Activated gamma-delta T cell treated with Interleukin-2 at 50 U/mL for 16 hours (primary cell): ENCODE results near the gene CBX5.

ENCODE experiments used
- DNase-seq: peaks from one replicate; pipeline ENCODE4 v3.0.0-alpha.2; 2020

Gene CBX5

DNA sequence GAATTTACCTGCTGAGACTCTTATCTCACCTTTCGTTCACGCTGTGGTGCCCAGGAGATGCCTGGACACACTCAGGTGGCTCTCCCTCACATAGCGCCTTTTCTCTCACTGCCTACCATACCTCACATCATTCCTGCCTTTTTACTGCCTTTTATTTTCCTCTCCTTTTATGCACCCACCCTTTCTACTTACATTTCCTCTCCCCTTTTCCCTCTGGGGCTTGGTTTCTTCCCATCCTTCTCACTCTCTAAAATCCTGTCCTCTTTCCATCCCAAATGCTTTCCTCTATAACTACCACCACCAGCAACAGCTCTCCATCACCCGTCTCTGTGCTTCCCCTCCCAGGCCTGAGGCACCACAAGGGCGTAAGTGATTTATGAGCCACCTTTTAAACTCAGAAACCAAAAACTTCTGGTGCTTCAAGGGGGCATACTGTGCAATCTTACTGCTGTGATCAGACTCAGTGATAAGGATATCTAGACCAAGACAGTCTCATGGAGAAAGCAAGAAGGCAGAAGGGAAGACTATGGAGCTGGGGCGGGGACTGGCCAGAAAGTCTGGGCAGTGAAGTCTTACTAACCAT is 58.4 kb downstream of the CBX5 start:
- no peak for DNase-seq

DNA sequence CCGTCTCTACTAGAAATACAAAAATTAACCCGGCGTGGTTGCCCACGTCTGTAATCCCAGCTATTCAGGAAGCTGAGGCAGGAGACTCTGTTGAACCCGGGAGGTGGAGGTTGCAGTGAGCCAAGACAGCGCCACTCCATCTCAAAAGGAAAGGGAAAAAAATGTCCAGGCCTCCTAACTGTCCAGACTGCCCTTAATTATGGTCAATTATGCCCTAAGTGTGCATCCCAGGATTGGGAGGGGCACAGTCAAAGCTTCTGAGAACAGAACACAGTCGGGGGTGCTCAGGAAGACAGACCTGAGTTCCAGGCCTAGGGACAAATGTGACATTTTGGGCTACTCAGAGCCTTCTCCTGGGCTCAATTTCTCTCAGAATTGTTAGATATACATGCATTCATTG is 59.4 kb downstream of the CBX5 start:
- no peak for DNase-seq

- DNase-seq: peak; percentile 57
These were observed 59.8 kb downstream of the CBX5 start for GRCh38 chr12:54220092-54220557.

DNA sequence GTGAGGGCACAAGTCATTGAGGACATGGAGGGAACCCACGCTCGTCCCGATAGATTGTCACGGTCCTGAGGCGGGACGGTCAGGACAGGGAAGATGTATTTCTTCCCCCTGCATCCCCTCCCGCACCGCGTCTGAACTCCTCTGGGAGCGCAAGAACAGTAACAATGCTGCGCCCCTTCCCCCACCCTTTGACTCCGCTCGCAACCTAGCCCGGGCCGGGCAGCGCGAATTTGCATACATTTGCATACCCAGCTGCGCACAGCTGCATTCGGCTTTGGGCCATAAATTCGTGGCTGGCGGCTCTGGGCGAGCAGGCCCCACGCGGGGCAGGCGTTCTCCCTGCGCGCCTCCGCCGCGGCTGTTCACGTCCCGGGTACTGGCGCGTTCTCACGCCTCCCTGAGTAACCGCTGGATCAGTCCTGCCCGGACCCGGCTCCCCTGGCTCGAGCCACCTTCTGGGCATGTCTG is 62.1 kb downstream of the CBX5 start:
- no peak for DNase-seq

- DNase-seq: peak; percentile 81
These were observed 62.9 kb downstream of the CBX5 start for GRCh38 chr12:54216797-54217661.

- peak; percentile 28 for DNase-seq
These were observed 63.7 kb downstream of the CBX5 start for GRCh38 chr12:54215989-54216796.

DNA sequence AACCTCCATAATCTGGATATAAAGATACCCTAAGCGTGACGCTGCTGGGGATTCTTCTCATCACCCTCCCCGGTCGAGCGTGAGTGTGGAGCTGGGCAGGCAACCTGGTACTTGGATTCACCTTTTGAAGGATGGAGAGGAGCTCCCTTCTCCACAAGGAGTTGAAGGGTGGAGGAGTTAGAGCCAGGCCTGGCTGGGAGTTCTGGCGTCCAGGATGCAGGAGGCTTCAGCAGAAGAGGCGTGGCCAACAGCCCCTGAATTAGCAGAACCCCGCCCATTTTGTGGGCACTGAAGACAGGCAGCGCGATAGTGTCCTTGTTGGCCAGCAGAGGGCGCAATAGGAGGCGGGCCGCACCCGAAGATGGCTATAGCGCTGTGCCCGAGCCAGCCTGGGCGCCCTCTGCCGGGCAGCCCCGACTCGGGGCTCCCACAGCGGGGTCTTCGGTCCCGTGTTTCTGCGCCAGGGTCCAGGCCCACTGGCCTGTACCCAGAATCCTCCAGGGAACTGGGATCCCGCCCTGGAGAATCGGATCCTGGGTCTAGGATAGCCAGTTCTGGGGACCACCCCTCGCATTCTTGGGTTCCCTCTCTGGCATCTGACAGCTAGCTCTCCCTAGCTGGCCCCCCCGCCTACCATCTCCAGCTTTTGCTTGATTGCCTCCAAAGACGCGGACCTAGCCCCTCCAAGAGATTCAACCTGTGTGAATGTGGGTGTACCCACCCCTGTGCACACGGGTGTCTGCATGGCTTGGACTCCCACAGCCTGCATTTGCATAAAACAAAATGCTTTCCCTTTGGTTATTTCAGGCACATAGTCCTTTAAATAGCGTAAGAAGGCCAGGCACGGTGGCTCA is 65.1 kb downstream of the CBX5 start:
- DNase-seq: peak; percentile 91

DNA sequence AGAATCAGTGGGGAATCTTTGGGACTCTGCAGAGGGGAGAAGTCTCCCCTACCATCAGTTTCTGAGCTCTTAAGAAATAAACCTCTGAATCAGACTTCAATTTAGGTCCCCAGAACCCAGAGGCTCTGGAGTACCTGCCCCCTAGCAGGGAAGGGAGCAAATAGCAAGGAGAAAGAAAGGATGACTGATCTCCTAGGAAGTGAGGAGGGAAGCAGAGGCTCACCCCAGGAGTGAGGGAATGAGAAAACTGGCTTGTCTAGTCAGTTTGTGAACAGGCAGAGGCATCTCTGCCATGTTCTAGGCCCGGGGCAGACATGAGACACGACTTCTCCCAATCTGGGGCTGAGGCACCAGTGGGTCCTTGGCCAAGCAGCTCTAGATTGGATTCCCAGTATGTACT is 66.8 kb downstream of the CBX5 start:
- no peak for DNase-seq

GRCh38 chr12:54211920-54212319 is 68.0 kb downstream of the CBX5 start:
- DNase-seq: no peak

DNA sequence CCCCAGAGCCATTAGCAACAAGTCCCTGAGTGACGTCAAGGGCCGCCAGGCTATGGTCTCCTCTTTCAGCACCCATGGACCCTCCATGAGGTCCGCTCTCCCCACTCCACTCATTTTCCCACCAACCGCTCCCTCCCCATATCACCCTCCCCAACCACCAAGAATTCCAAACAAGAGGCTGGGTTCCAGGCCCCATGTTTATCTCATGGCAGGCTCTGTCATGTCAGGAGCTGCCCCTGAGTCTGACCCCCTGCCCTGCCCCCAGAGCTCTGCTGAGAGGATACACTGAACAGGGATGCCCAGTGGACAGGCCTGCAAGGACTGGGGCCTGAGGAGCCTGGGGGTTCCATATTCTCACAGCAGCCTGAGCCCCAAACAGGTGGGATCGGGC is 69.5 kb downstream of the CBX5 start:
- no peak for DNase-seq

GRCh38 chr12:54208591-54208990 is 71.3 kb downstream of the CBX5 start:
- DNase-seq: no peak

DNA sequence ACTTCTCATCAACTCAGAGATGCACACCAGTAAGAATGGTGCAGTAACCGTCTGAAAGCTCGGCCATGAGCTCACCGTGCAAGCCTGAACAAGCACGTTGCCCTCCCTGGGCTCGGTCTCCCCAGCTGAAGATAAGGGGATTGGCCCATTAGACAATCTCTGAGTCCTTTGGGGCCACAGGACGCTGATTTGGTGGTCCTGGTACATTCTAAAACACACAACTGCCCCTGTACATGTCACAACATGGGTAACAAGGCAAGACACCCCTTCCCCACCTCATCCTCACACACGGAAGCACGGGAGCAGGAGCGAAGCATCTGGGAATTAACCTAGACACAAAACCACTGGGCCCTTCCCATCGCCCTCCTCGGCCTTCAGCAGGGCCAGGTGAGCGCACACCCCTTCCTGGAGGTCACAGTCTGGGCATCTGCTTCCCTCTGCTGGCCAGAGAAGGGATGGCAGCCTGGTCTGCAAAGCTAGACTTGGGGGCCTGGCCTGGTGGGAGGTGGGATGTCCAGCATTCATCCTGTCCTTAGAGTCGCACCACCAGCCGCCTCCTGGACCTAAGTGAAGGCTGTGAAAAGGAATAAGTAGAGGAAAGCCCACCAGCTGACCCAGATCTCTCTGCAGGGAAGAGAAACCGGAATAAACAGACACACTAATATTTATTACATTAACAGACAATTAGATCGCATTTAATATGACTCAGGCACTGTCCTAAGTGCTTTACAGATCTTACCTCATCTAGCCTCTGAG is 72.2 kb downstream of the CBX5 start:
- DNase-seq: peak; percentile 80

DNA sequence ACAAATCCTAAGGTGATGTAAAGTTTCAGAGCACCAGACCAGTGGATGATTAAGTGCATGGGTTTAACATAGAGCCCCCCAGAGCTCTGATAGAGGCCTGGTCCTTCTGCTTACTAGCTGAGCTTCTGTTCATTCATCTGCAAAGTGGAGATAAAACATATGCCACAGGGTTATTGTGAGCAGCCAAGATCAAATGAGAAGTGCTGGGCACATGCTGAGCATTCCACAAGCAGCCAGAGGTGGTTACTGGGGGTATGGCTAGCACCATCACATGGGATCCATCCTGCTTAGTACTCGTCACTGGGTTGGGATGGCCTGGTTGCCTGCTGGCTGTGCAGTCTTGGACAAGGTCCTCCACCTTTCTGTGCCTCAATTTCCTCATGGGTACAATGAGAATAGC is 73.1 kb downstream of the CBX5 start:
- no peak for DNase-seq

- no peak for DNase-seq
These were observed 75.6 kb downstream of the CBX5 start for GRCh38 chr12:54204316-54204715.

DNA sequence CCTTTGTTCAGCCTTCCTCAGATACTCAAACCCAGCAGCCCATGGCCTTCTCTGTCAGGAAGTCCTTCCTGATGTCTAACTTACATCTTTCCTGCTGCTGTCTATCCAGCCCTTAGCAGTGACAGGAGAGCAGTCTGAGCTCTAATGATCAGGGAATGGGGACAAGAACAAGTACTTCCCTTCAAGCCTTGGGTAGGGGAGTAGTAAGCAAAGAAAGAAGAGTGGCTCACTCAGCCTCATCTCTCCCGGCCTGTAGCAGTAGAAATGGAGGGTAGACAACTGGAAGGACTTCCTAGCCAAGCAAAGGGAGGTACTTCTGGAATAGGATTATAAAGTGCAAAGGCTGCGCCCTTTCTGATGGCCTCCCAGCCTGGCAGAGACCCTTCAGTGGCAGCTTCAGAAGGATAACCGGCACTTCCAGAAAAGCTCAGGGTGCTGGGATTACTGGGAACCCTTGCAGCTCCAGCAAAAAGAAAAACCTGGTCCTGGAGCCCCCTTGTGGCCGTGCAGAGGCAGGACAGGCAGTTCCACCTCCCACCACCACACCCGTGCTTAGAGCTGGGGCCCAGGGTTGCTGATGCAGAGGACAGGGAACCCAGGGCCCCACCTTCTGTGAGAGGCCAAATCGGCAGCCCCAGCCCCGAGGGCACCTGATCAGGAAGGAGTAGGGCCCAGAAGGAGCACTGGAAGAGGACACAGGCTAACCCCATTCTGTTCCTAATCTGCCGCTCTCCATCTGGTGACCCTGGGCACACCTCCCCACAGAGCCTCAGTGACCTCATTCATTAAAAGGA is 78.7 kb downstream of the CBX5 start:
- DNase-seq: peak; percentile 60

GRCh38 chr12:54200412-54200811 is 79.5 kb downstream of the CBX5 start:
- no peak for DNase-seq

GRCh38 chr12:54199917-54200316 is 80.0 kb downstream of the CBX5 start:
- no peak for DNase-seq

GRCh38 chr12:54199034-54199433 is 80.9 kb downstream of the CBX5 start:
- no peak for DNase-seq

GRCh38 chr12:54197431-54197909 is 82.5 kb downstream of the CBX5 start:
- DNase-seq: no peak

- no peak for DNase-seq
These were observed 82.9 kb downstream of the CBX5 start for GRCh38 chr12:54197010-54197409.

GRCh38 chr12:54196396-54196795 is 83.5 kb downstream of the CBX5 start:
- no peak for DNase-seq
